HUDEP-2 (cell line): Measurements from ENCODE around the gene EXOC4.

Experiments used
- DNase-seq, 76 experiments: peaks; one replicate each; lab custom pipeline; 2025; ENCODE audit not compliant: unreplicated experiment in 76 of 76; lab: John Stamatoyannopoulos, UW

The EXOC4 gene

GRCh38 chr7:133843341-133843740 is 590.5 kb downstream of the EXOC4 start:
- DNase-seq, result no peak

- no peak for DNase-seq
Measured at GRCh38 chr7:133845005-133845404, 592.1 kb downstream of the EXOC4 start.

GRCh38 chr7:133846203-133846945 is 593.5 kb downstream of the EXOC4 start:
- no peak for DNase-seq

GRCh38 chr7:133850497-133851280 is 597.8 kb downstream of the EXOC4 start:
- DNase-seq, result no peak

GRCh38 chr7:133851411-133851810 is 598.5 kb downstream of the EXOC4 start:
- no peak for DNase-seq

- DNase-seq, result peak in 44 of 76 experiments; percentile 1 to 57 (median 20)
Measured at GRCh38 chr7:133853706-133854276, 600.9 kb downstream of the EXOC4 start.

GRCh38 chr7:133854739-133855138 is 601.9 kb downstream of the EXOC4 start:
- DNase-seq, result peak in 18 of 76 experiments; percentile 2 to 25 (median 12)

GRCh38 chr7:133857376-133858119 is 604.7 kb downstream of the EXOC4 start:
- no peak for DNase-seq

GRCh38 chr7:133858311-133858710 is 605.4 kb downstream of the EXOC4 start:
- no peak for DNase-seq

GRCh38 chr7:133859231-133859630 is 606.4 kb downstream of the EXOC4 start:
- DNase-seq, result no peak

GRCh38 chr7:133859871-133860450 is 607.1 kb downstream of the EXOC4 start:
- DNase-seq, result no peak

- no peak for DNase-seq
Measured at GRCh38 chr7:133860628-133861335, 607.9 kb downstream of the EXOC4 start.

- no peak for DNase-seq
Measured at GRCh38 chr7:133861876-133862275, 609.0 kb downstream of the EXOC4 start.

GRCh38 chr7:133863362-133864061 is 610.6 kb downstream of the EXOC4 start:
- no peak for DNase-seq

GRCh38 chr7:133869556-133869955 is 616.7 kb downstream of the EXOC4 start:
- DNase-seq, result no peak

- no peak for DNase-seq
Measured at GRCh38 chr7:133871757-133872156, 618.9 kb downstream of the EXOC4 start.

- DNase-seq, result no peak
Measured at GRCh38 chr7:133873187-133873586, 620.3 kb downstream of the EXOC4 start.

GRCh38 chr7:133873631-133874030 is 620.8 kb downstream of the EXOC4 start:
- no peak for DNase-seq

- no peak for DNase-seq
Measured at GRCh38 chr7:133883591-133883990, 630.7 kb downstream of the EXOC4 start.
